GM21528 (cell line): Measurements from ENCODE around the gene SIGLEC6.

ENCODE experiments used
- ATAC-seq: cut with Tn5 transposase; IDR thresholded peaks from one replicate; pipeline ENCODE4 v1.9.1; 2021; ENCODE audit warnings: mild to moderate bottlenecking, moderate library complexity; ENCODE audit not compliant: unreplicated experiment, low FRiP score

Gene SIGLEC6

DNA sequence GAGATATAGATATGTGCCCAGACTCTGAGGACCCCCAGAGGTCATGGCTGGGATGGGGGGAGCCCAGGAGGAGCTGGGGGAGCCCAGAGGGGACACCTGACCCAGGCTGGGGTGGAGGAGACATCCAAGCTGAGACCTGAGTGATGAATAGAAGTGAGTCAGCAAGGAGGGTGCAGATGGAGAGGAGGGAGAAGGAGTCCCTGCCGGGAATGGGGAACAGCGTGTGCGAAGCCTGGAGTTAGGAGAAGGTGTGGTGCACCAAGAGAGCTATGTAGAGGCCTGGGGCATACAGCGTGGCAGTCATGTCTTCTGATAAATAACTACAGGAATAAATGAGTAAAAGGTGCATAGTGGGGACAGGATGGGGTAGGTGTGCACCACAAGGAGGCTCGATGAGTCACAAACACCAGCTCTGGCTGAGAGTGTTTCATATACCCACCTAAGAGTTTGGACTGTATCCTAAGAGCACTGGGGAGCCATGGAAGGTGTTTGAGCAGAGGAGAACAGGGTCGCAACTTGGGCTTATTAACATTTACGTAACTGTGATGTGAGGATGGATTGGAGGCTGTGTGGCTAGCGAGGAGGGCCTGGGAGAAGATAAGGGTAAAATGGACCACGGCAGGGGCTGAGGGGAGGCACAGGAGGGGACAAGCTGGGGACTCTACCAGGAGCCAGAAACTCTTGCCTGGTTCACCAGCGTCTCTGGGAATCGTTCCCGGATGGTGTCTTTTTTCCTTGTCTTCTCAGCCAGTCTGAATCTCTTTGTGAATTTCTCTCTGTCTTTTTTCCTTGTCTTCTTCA is 51.7 kb downstream of the SIGLEC6 start:
- ATAC-seq: no peak

- ATAC-seq: no peak
These were observed 52.9 kb downstream of the SIGLEC6 start, which contains the start of gene CEACAM18 for GRCh38 chr19:51478381-51479234. Gene CEACAM18 (plus strand): TSS chr19:51478539.

GRCh38 chr19:51477344-51477743 is 54.1 kb downstream of the SIGLEC6 start:
- ATAC-seq: no peak

DNA sequence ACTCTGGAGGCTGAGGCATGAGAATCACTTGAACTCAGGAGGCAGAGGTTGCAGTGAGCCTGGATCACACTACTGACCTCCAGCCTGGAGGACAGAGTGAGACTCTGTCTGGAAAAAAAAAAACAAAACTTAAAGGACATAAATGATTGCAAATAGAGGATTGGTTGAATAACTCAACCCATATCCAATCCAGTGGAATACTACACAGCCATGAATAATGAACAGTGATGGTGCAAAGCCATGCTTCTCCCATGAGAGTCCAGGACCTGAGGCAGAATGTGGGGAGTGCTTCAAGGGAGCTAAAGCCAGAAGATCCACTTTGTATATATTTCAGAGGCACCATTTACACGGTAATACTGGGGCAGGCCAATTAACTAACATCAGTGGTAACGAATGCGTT is 55.3 kb downstream of the SIGLEC6 start:
- no peak for ATAC-seq

DNA sequence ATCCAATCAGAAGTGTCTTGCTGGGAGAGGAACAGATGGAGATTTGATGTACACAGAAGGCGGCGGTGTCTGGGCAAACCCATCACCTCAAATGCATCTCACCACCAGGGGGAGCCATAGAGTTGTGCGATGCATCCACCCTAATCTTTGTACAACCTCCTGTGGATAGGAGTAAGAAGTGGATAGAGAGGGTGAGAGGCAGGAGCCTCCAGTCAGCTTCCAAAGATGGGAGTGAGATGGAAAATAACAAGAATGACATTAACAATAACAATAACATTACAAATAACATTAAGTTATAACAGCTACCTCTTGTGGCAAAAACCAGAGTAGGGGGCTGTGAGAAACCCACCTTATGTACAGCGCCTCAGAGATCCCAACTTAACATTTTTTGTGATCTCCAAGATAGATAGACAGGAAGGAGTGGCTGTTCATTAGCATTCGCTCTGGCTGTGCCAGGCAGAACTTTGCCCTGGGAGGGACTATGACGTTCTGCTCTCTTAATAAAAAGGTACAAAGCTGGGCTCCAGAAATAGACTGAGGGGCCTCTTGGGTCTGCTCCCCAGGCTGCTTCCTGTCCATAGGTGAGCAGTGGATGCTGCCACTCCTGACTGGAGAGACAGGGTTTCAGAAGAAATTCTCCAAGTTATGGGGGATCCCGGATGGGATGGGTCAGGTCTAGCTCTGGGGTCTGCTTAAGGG is 58.3 kb downstream of the SIGLEC6 start:
- no peak for ATAC-seq

- ATAC-seq: no peak
These were observed 58.9 kb downstream of the SIGLEC6 start for GRCh38 chr19:51472607-51473006.

- no peak for ATAC-seq
These were observed 59.9 kb downstream of the SIGLEC6 start for GRCh38 chr19:51471527-51471926.

DNA sequence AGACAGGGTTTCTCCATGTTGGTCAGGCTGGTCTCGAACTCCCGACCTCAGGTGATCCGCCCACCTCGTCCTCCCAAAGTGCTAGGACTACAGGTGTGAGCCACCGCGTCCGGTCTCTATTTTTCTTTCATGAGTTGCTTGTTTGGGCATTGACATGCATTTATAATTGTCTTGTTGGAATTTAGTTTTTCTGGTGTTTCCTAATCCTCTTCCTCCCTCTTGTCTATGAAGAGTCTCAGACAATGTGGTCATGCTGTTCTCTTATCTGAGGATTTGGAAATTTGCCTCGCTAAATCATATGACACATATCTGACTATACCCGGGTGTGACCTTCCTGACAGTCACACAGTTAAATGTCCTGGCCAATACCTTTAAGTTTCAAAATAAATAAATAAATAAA is 60.5 kb downstream of the SIGLEC6 start:
- ATAC-seq: no peak

DNA sequence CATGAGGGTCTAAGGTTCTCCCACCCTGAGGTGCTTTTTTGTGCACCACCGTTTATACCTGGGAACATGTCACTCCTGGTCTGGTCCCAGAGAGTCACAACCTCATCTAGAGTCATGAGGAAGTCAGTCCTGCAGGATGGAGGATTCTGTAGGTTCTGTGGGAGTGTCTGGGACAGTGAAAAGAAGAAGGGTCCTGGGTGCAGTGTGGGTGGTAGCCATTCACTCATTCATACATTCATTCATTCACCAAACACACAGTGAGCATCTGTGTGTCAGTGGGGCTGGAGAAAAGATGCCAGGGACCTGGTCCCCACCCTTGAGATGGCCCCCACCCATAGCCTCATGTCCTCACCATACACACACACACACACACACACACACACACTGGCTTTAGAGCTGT is 61.8 kb downstream of the SIGLEC6 start:
- no peak for ATAC-seq

- ATAC-seq: no peak
These were observed 62.3 kb downstream of the SIGLEC6 start for GRCh38 chr19:51469162-51469561.

GRCh38 chr19:51468545-51468920 is 62.9 kb downstream of the SIGLEC6 start:
- ATAC-seq: no peak

- no peak for ATAC-seq
These were observed 63.5 kb downstream of the SIGLEC6 start for GRCh38 chr19:51467864-51468544.
